GM21447 (cell line): Measurements from ENCODE around the gene CSK.
"Not testable (repeated sequence)": the region's sequence is repeated elsewhere in the genome, so short reads cannot be mapped to it uniquely, and the experiment has no call there.

Source experiments
- ATAC-seq: cut with Tn5 transposase; IDR thresholded peaks from one replicate; pipeline ENCODE4 v1.9.1; 2021; ENCODE audit not compliant: unreplicated experiment

CSK gene

GRCh38 chr15:74781431-74782258 is at the start of gene CSK:
Gene CSK, plus strand, starts transcription at chr15:74782080. Its CDS starts 16,218 bp downstream, at chr15:74798298.
- ATAC-seq: no peak

DNA sequence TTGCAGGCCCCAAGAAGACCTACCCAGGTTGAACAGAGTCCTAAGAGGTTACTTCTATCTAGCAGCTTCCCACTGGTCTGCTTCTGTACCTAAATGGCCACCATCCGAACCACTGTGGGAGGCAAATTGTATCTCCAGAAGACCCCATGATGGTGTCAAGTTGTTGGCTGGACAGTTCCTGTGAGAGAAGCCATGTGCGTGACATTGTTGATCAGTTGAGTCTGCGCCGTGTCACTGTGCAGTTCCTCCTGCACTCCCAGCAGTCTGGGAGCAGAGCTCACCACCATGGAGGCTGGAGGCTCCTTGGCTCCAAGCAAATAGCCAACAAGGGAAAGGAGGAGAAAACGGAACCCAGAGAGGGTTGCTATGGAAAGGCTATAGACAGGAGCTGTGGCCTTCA is 49.0 kb upstream of the CSK start:
- ATAC-seq: no peak

- no peak for ATAC-seq
Observed at GRCh38 chr15:74733269-74733668, 48.6 kb upstream of the CSK start.

DNA sequence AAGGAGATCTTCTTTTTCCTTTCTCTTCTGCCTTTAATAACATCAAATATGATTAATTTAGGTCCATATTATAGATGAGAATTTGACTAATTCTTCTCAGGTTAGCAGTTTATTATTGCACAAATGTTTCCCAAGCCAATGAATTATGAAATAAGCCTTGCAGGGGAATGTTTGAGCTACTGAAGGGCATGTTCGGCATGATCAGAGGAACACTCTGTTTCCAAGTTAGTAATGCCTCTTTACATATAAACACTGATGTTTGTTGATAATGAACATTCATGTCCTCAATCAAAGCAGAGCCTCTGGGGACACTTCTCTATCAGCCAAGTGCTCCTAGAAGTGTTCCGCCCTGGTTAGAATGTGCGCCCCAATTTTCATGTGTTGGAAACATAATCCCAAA is 46.6 kb upstream of the CSK start:
- ATAC-seq: no peak

- ATAC-seq: not testable (repeated sequence)
Observed at GRCh38 chr15:74738239-74738638, 43.6 kb upstream of the CSK start.

- no peak for ATAC-seq
Observed at GRCh38 chr15:74742422-74742821, 39.5 kb upstream of the CSK start.

GRCh38 chr15:74746389-74746788 is 35.5 kb upstream of the CSK start:
- no peak for ATAC-seq

DNA sequence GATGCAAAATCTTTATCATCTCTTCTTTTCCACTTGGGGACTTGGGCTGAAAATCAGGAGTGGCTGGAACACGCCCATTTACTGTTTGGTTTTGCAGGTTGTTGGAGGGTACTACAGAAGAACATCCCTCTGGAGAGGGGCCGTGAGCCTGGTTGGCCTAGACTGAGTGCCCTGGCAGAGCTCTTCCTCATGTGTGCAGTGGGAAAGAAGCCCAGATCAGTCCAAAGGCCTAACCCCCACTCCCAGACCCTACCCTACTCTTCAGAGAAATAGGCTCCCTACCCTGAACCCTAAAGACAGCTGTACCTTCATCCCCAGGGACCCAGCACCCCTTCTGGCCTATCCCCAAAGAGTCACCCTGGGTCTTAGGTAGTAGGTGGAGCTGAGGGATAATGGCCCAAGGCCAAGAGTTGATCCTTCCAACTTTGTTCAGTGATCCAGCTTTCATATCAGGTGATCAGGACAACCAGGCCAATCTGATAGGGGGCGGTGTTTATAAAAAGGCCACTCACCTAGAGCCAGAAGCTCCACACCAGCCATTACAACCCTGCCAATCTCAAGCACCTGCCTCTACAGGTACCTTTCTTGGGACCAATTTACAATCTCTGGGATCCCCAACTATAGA is 33.4 kb upstream of the CSK start, which contains the start of gene CYP1A2:
TSS of gene CYP1A2 (plus strand) at position 524 of the 625 bp plus-strand sequence. CDS start 894 bp downstream, outside the sequence.
- ATAC-seq: no peak

- ATAC-seq: no peak
Observed at GRCh38 chr15:74749832-74750231, 32.0 kb upstream of the CSK start.

DNA sequence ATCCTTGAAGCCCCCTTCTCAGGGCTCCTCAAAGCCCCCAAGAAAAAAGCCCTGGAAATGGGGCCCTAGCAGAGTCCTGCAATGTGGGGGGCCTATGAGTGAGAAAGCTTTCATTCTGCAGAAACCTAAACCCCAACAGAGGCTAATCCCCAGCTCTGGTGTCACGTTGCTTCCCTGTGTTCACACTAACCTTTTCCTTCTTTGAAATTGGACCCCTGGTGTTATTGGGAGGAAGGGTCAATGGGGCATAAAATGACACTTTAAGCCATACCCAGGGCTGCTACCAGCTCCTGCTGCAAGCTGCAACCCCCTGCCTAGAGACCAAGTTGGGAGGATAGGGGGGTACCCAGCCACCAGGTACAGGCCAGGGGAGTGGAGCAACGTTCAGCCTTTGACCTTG is 31.1 kb upstream of the CSK start:
- no peak for ATAC-seq

- no peak for ATAC-seq
Observed at GRCh38 chr15:74752011-74752410, 29.9 kb upstream of the CSK start.

DNA sequence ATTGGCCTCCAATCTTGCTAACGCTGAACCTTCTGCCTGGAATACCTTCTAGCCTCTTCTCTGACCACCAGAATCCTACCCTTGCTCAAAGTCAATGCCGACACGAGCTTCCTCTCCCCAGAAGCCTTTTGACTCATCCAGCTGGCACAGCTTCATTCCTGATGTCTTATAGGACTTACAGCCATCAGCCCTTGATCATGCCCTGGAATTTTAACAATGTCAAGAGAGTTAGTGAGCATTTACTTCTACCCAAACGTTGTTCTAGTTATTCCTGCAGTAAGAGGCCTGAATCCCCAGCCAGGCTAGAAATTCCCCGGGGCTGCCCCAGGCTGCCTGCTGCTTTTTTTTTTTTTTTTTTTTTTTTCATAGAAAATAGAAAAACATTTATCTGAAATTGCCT is 29.3 kb upstream of the CSK start:
- ATAC-seq: no peak

DNA sequence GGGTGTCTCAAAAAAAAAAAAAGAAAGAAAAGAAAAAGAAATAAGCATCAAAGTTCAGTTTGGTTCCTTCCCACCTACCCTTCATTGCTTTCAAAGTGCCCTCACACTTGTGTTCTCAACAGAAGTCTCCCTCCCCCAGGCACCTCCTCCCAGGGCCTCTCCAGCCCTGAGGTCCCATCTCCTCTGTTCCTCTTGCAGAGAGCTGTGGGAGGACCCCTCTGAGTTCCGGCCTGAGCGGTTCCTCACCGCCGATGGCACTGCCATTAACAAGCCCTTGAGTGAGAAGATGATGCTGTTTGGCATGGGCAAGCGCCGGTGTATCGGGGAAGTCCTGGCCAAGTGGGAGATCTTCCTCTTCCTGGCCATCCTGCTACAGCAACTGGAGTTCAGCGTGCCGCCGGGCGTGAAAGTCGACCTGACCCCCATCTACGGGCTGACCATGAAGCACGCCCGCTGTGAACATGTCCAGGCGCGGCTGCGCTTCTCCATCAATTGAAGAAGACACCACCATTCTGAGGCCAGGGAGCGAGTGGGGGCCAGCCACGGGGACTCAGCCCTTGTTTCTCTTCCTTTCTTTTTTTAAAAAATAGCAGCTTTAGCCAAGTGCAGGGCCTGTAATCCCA is 27.2 kb upstream of the CSK start:
- no peak for ATAC-seq

GRCh38 chr15:74758736-74759135 is 23.1 kb upstream of the CSK start:
- no peak for ATAC-seq

DNA sequence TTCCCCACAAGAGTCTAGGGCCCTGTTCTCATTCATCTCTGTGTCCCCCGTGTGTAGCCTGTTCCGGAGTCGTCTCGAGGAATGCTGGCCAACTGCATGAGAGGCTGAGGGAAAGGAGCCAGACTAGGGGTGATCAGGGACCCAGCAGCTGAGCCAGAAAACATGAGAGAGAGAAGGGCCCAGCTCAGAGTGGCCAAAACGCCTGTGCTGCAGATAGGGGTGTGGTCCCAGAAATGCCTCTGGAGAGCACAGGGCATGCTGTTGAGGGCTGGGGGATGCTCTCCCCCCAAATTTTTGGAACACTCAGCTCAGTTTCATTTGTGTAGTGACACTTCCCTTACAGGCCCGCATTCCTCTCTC is 19.1 kb upstream of the CSK start:
- ATAC-seq: no peak

- ATAC-seq: no peak
Observed at GRCh38 chr15:74763416-74763815, 18.5 kb upstream of the CSK start.

- ATAC-seq: no peak
Observed at GRCh38 chr15:74767167-74768098, 14.4 kb upstream of the CSK start.

DNA sequence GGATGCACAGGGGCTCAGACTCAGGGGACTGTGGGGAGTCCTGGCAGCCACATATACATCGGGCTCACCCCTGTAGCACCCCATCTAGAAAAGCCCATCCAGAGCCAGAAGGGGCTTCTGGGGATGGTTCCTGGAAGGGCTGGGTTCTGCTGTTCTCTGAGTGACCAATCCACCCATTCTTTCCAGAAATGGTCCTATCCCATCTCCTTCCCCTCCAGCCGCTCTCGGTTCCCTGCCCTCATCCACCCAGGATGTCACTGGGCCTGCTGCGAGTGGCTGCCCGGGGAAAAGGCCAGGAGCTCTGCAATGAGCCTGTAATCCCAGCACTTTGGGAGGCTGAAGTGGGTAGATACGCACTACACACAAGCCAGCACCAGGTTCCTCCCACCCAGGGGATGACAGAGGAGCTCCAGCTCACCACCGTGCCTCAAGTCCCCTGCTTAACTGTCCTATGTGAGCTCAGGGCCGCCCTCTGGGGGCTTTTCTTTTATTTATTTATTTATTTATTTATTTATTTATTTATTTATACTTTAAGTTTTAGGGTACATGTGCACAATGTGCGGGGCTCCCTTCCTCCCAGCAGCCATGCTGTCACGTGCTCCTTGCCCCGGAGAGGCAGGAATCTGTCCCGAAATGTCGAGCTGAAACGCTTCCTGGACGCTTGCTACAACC is 13.6 kb upstream of the CSK start:
- no peak for ATAC-seq

DNA sequence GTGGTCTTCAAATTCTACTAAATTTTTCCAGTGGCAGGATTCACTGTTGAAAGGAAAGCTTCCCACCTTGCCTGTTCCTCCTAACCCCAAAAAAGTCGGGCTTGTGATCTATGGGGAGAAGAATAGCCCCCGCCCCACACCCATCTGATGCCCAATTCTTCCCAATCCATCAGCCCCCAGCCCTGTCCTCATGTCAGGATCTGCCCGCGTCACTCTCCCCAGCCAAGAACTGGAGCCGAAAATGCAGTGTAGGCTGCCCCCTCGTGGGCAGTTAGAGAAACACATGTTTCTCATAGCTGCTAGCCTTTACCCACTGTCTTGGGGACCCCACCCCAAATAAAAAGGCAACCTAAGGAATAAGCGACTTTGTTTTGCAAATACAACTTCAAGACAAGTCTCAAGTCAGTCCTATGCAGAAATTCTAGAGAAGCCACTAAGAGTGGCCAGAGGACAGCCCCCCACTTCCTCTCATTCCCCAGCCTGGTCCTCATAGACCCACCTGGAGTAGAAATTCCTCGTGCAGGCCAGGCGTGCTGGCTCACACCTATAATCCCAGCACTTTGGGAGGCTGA is 13.0 kb upstream of the CSK start:
- no peak for ATAC-seq

DNA sequence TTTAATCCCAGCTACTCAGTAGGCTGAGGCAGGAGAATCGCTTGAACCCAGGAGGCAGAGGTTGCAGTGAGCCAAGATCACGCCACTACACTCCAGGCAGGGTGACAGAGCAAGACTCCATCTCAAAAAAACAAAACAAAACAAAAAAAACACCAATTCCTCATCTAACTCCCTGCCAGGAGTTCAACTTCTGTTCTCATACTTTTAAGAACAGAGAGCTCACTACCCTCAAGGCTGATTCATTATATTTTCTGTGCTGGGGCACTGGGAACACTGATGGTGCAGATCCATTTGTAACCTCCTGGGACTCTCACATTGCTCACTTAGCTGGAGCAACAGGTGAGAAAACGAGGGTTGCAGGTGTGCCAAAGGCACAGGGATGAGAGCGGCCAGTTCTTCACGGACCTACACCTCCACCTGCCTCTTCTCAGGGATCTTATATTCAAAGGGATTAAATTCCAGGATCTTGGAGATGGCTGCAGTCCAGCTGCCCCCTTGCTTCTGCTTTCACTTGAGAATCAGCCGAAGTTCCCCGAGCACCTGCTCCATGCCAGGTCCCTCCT is 12.3 kb upstream of the CSK start:
- ATAC-seq: no peak
